ENCODE data around the gene SCN5A. TPM values are rescaled to one million over a fixed set of nuclear protein-coding genes. Genes with fewer than 3 reads are reported as not detected.

The SCN5A gene
- total and polyA plus RNA-seq, 2 of the 8 experiments (the other 6 are each of a cell fraction or from before 2014, with no cell fraction given), result 4.8 to 11.4 TPM

DNA sequence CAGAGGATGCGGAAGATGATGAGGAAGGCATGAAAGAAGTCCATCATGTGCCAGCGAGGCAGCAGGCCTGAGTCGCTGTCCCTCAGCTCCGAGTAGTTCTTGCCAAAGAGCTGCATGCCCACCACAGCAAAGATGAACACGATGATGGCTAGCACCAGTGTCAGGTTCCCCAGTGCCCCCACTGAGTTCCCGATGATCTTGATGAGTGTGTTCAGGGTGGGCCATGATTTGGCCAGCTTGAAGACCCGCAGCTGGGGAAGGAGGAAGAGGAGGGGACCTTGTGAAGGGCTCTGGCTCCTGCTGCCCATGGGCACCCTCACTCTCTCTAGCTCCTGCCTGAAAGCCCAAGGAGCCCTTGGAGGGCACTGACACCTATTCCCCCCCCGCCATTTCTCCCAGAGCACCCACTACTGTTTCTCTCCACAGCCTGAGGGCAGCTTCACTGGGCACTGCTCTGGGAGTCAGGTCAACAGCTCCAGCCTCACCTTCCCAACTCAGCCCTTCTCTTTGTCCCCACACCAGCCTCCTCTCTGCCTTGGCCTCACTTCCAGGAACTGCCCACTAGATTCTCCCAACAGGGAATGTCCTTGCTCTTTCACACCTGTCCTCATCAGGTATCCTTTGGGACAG lies 63.6 kb downstream of the SCN5A start:
- ChIA-PET POLR2A (ENCODE audit: partially characterized antibody) (no interaction called here), CTCF (ENCODE audit: partially characterized antibody) (interaction anchor here (0.8 to 1.8 kb wide), 5 partner anchors 61 to 96 kb away, joined by 3 to 7 read pairs (median 3); no protein-coding TSS in a partner anchor)
- peak in 1 of 2 experiments; percentile 26 for DNase-seq (ENCODE audit: low read depth in 1 of 2, low spot score in 2 of 2)
- Histone ChIP-seq H3K4me2 (ENCODE audit: insufficient read depth in 1 of 2, low read depth in 2 of 2, low read length in 2 of 2) (no peak overlapping the region), H3K79me1 (ENCODE audit: low read depth, low read length) (no peaks in the 10 kb centered on the region), H3K27ac (ENCODE audit: low read depth, low read length) (no peak overlapping the region), H3K23me2 (ENCODE audit: low read depth, low read length) (peaks cover 2% of the 10 kb centered on the region; the same call in 1 of the 2 replicates), H3K4me1 (replicated peaks in 1 of 4; ENCODE audit: control insufficient read depth in 3 of 4, insufficient read depth in 4 of 4, low read length in 3 of 4) (no peaks in the 10 kb centered on the region), H2BK15ac (ENCODE audit: low read length) (no peak overlapping the region), H3K14ac (ENCODE audit: insufficient read length) (no peak overlapping the region), H4K5ac (ENCODE audit: insufficient read length, low read depth, low read length) (no peak overlapping the region), H4K91ac (replicated peaks; ENCODE audit: insufficient read length, low read length) (no peak overlapping the region), H2BK120ac (replicated peaks; ENCODE audit: low read depth, low read length) (no peak overlapping the region), H3K4me3 (ENCODE audit: extremely low read depth in 1 of 4, insufficient read depth in 2 of 4, low read depth in 3 of 4, low read length in 4 of 4) (no peak overlapping the region), H3K18ac (ENCODE audit: extremely low read depth, low read length) (no peak overlapping the region), H3K23ac (ENCODE audit: insufficient read length) (no peak overlapping the region), H2BK12ac (ENCODE audit: low read depth, low read length) (no peak overlapping the region), H2BK20ac (ENCODE audit: low read length) (no peak overlapping the region), H3K9ac (replicated peaks in 1 of 4; ENCODE audit: extremely low read depth in 1 of 4, low read depth in 3 of 4, low read length in 3 of 4) (no peak overlapping the region), H3K4ac (replicated peaks; ENCODE audit: insufficient read length, low read depth, low read length) (no peak overlapping the region), H4K20me1 (replicated peaks in 1 of 2; ENCODE audit: control insufficient read depth in 1 of 2, insufficient read depth in 2 of 2, low read length in 2 of 2) (no peaks in the 10 kb centered on the region), H3K36me3 (ENCODE audit: control insufficient read depth in 2 of 4, insufficient read depth in 4 of 4, low read length in 3 of 4) (0 out of 8 replicates have a peak, but pooled peaks cover 0 to 2% (median 0%) of the 10 kb centered on the region in 4 experiments), H3K56ac (replicated peaks; ENCODE audit: insufficient read length, low read depth, low read length) (no peak overlapping the region), H4K8ac (ENCODE audit: extremely low read depth, insufficient read depth, low read length) (no peak overlapping the region), H3K79me2 (ENCODE audit: control insufficient read depth in 1 of 2, insufficient read depth in 2 of 2, low read length in 2 of 2) (no peaks in the 10 kb centered on the region), H2AFZ (ENCODE audit: low read length) (no peak overlapping the region), H2AK5ac (ENCODE audit: low read depth, low read length) (no peak overlapping the region), H2BK5ac (ENCODE audit: low read depth, low read length) (no peak overlapping the region), H3K27me3 (replicated peaks in 1 of 4; ENCODE audit: control insufficient read depth in 3 of 4, extremely low read depth in 1 of 4, insufficient read depth in 3 of 4, low read length in 3 of 4) (no peaks in the 10 kb centered on the region), H3K9me3 (ENCODE audit: insufficient read depth in 2 of 2, low read depth in 1 of 2, low read length in 1 of 2) (no peaks in the 10 kb centered on the region)
- no peak for TF ChIP-seq YY1 (IDR thresholded peaks at IDR 0.05; ENCODE audit: low read depth, low read length)
- no peak for TF ChIP-seq JUN (IDR thresholded peaks at IDR 0.05; ENCODE audit: low read depth, low read length)
- TF ChIP-seq SP1 (IDR thresholded peaks at IDR 0.05; ENCODE audit: low read depth, low read length), result no peak
- TF ChIP-seq HDAC6 (IDR thresholded peaks at IDR 0.05; ENCODE audit: low read depth, low read length), result no peak
- TF ChIP-seq SP4 (IDR thresholded peaks at IDR 0.05; ENCODE audit: low read length), result no peak
- no peak for FAIRE-seq
- WGBS, 2 experiments (ENCODE audit: extremely low coverage in 1 of 2, insufficient coverage in 1 of 2, insufficient read length in 1 of 2, insufficient replicate concordance in 2 of 2, low coverage in 1 of 2, low lambda C conversion rate in 2 of 2, missing lambda C conversion rate in 1 of 2), result 90% methylated on average over 8 of the region's 8 CpGs; no CpG with 5 or more reads in 1 of the 2 experiments
